HepG2 (cell line): ENCODE measurements around the gene PVR. TPM values are rescaled to one million over a fixed set of nuclear protein-coding genes. Genes with fewer than 3 reads are reported as not detected.

ENCODE experiments used
- ATAC-seq: fragments of 200-7000 bp; cut with Tn5 transposase; 3 replicates; pipeline ENCODE4 v1.9.1; 2020; ENCODE audit warnings: mild to moderate bottlenecking, moderate library complexity
- BruUV-seq: library from RNA; stranded (reverse); fragments of 400-500 nt; replicated peaks from 2 replicates; lab custom pipeline; 2021; lab: Mats Ljungman, UMichigan
- CTCF ChIA-PET: fragments of 300-600 bp; formaldehyde crosslinking; extraction: SDS; loops from one replicate; lab custom pipeline; 2021; ENCODE audit warnings: low total read pairs, inconsistent platforms, low intra/inter-chr PET ratio; lab: Yijun Ruan, JAX
- POLR2A ChIA-PET: fragments of 350-600 bp; sonication (Branson Sonifier 250); formaldehyde crosslinking; loops from one replicate; lab custom pipeline; 2020; ENCODE audit warnings: antibody characterized with exemption, inconsistent platforms; lab: Yijun Ruan, JAX
- DNase-seq: peaks from one replicate; pipeline ENCODE4 v3.0.0-alpha.2; 2015; ENCODE audit warnings: low spot score
- FAIRE-seq: peaks from 3 replicates; lab custom pipeline; 2011; peaks lifted over from hg19 to GRCh38; lab: Jason Lieb, UNC
- H2AFZ ChIP-seq: one replicate; pipeline ENCODE4 v1.6.1; 2011; ENCODE audit warnings: low read length, inconsistent platforms
- H3K27ac ChIP-seq: fragments of 300-600 bp; 3 replicates; pipeline ENCODE4 v1.8.0; 2011; ENCODE audit warnings: mixed run types, mild to moderate bottlenecking, mixed read lengths, low read length, inconsistent platforms; ENCODE audit not compliant: insufficient read depth; ENCODE audit errors: extremely low read length
- H3K27me3 ChIP-seq, 2 experiments: fragments of 200-600 bp in 1 of 2; 2 replicates in 1 of 2; 3 replicates in 1 of 2; pipeline versions ENCODE4 v1.6.0 to v1.8.0; 2011; ENCODE audit warnings: low read length in 2 of 2, mild to moderate bottlenecking in 2 of 2, moderate library complexity in 2 of 2, inconsistent platforms in 1 of 2; ENCODE audit not compliant: insufficient read depth in 2 of 2, control insufficient read depth in 1 of 2
- H3K36me3 ChIP-seq, 2 experiments: fragments of 200-600 bp in 1 of 2; replicated peaks in 1 of 2; 2 replicates in 1 of 2; 3 replicates in 1 of 2; pipeline versions ENCODE4 v1.5.1 to v1.8.0; 2011; ENCODE audit warnings: low read length in 2 of 2, inconsistent platforms in 1 of 2; ENCODE audit not compliant: insufficient read depth in 2 of 2, control insufficient read depth in 1 of 2
- H3K4me1 ChIP-seq: 2 replicates; pipeline ENCODE4 v1.5.1; 2012; ENCODE audit warnings: low read length, inconsistent platforms; ENCODE audit not compliant: insufficient read depth
- H3K4me2 ChIP-seq: 2 replicates; pipeline ENCODE4 v1.6.0; 2011; ENCODE audit warnings: low read depth, low read length, inconsistent platforms
- H3K4me3 ChIP-seq, 3 experiments: fragments of 200-600 bp in 1 of 3; sonication (generic), shearing (Covaris generic) in 1 of 3; replicated peaks in 1 of 3; 2 replicates each; pipeline ENCODE4 v1.5.1; 2011 to 2016; ENCODE audit warnings: low read length in 3 of 3, inconsistent platforms in 2 of 3, low read depth in 2 of 3, mild to moderate bottlenecking in 2 of 3, control low read depth in 1 of 3, mixed read lengths in 1 of 3; ENCODE audit not compliant: insufficient read depth in 1 of 3
- H3K79me2 ChIP-seq: one replicate; pipeline ENCODE4 v1.6.1; 2011; ENCODE audit warnings: low read length, inconsistent platforms; ENCODE audit not compliant: insufficient read depth
- H3K9ac ChIP-seq: 2 replicates; pipeline ENCODE4 v1.6.0; 2011; ENCODE audit warnings: mild to moderate bottlenecking, low read depth, low read length, inconsistent platforms; ENCODE audit not compliant: insufficient read depth
- H3K9me3 ChIP-seq: 2 replicates; pipeline ENCODE4 v1.5.1; 2012; ENCODE audit warnings: mild to moderate bottlenecking, low read length
- H4K20me1 ChIP-seq: 2 replicates; pipeline ENCODE4 v1.6.0; 2011; ENCODE audit warnings: inconsistent platforms, mild to moderate bottlenecking, low read length, moderate library complexity; ENCODE audit not compliant: insufficient read depth
- ARNT ChIP-seq: fragments of 450-650 bp; IDR thresholded peaks from 2 replicates; pipeline ENCODE4 v1.6.1; 2017
- EHMT2 ChIP-seq: fragments of 200-600 bp; sonication (generic); IDR thresholded peaks from 2 replicates; pipeline ENCODE4 v1.7.0; 2017; ENCODE audit warnings: antibody characterized with exemption, low read depth, low read length, borderline replicate concordance
- ETV5 ChIP-seq: IDR thresholded peaks from 2 replicates; pipeline ENCODE4 v1.6.1; 2018; ENCODE audit warnings: missing biosample characterization, missing genetic modification reagents, inconsistent platforms, borderline replicate concordance
- HNF4A ChIP-seq: sonication (generic); formaldehyde crosslinking; IDR thresholded peaks from 2 replicates; pipeline ENCODE4 v1.4.0; 2020; ENCODE audit warnings: missing genetic modification reagents
- MAFF ChIP-seq: IDR thresholded peaks from 2 replicates; pipeline ENCODE4 v1.6.1; 2011; ENCODE audit warnings: low read depth, low read length, improper control_type of control experiment
- MXI1 ChIP-seq: IDR thresholded peaks from 3 replicates; pipeline ENCODE4 v1.6.1; 2012; ENCODE audit warnings: low read depth, low read length, inconsistent platforms, borderline replicate concordance
- MYC ChIP-seq: sonication (generic); formaldehyde crosslinking; IDR thresholded peaks from 2 replicates; pipeline ENCODE4 v1.9.0; 2021; ENCODE audit warnings: missing genetic modification reagents, borderline replicate concordance
- PHF8 ChIP-seq: sonication (generic); formaldehyde crosslinking; IDR thresholded peaks from 2 replicates; pipeline ENCODE4 v1.5.0; 2020; ENCODE audit warnings: missing genetic modification reagents
- SMAD3 ChIP-seq: sonication (generic); formaldehyde crosslinking; IDR thresholded peaks from 2 replicates; pipeline ENCODE4 v1.4.0; 2020; ENCODE audit warnings: missing genetic modification reagents
- ZBTB46 ChIP-seq: sonication (generic); formaldehyde crosslinking; IDR thresholded peaks from 2 replicates; pipeline ENCODE4 v1.4.0; 2020; ENCODE audit warnings: mild to moderate bottlenecking, missing genetic modification reagents, borderline replicate concordance
- ZNF616 ChIP-seq: sonication (generic); formaldehyde crosslinking; IDR thresholded peaks from 2 replicates; pipeline ENCODE4 v1.5.0; 2020; ENCODE audit warnings: low read depth, mild to moderate bottlenecking, missing genetic modification reagents
- ZNF720 ChIP-seq: sonication (generic); formaldehyde crosslinking; IDR thresholded peaks from 2 replicates; pipeline ENCODE4 v1.4.0; 2020; ENCODE audit warnings: missing genetic modification reagents
- WGBS: methylation state at CpG from one replicate; pipeline ENCODE4 v1.1.6; 2017; ENCODE audit warnings: low lambda C conversion rate; 5-methylcytosine and 5-hydroxymethylcytosine counted together
- in situ Hi-C: cut with HindIII; loops from 2 replicates; pipeline ENCODE4 v1.10.0; 2017; ENCODE audit warnings: low pct_unique_long_range_greater_than_20kb; ENCODE audit not compliant: extremely low pct_ligation_motif_present
- intact Hi-C: fragments of 100-400 bp; cut with micrococcal nuclease; formaldehyde crosslinking; loops from one replicate; pipeline ENCODE4 v1.10.0; 2022; ENCODE audit not compliant: unreplicated experiment
- polyA plus RNA-seq, 8 experiments: library from polyadenylated mRNA; depleted of rRNA in 3 of 8; stranded (reverse) in 7 of 8; unstranded in 1 of 8; fragments of >200 nt; fragmentation: Illumina TruSeq in 4 of 8; extraction: Trizol in 4 of 8; gene quantifications; 2 replicates each; pipeline versions ENCODE4 v1.2.1 to v1.2.3, GENCODE V29; 2011 to 2016; ENCODE audit warnings: low read depth in 4 of 8, missing spikeins in 1 of 8, mixed read lengths in 1 of 8; ENCODE audit not compliant: insufficient read depth in 1 of 8
- total RNA-seq, 5 experiments: library from RNA; depleted of rRNA; stranded (reverse); fragments of >200 nt; fragmentation: Illumina TruSeq; extraction: Trizol; gene quantifications; 2 replicates each; pipeline ENCODE4 v1.2.3, GENCODE V29; 2016; ENCODE audit warnings: low read depth in 1 of 5
- TF ChIP-seq, protein P1 (sequence below): IDR thresholded peaks from 2 replicates; pipeline ENCODE4 v1.6.1; 2018; ENCODE audit warnings: missing genetic modification reagents, mild to moderate bottlenecking, missing compliant biosample characterization
- TF ChIP-seq, protein P2 (sequence below): IDR thresholded peaks from 2 replicates; pipeline ENCODE4 v1.6.1; 2012; ENCODE audit warnings: low read length, improper control_type of control experiment

The PVR gene
- total and polyA plus RNA-seq, 2 of the 13 experiments (the other 11 are each of a cell fraction or from before 2014, with no cell fraction given) = 43.4 to 46.6 TPM

DNA sequence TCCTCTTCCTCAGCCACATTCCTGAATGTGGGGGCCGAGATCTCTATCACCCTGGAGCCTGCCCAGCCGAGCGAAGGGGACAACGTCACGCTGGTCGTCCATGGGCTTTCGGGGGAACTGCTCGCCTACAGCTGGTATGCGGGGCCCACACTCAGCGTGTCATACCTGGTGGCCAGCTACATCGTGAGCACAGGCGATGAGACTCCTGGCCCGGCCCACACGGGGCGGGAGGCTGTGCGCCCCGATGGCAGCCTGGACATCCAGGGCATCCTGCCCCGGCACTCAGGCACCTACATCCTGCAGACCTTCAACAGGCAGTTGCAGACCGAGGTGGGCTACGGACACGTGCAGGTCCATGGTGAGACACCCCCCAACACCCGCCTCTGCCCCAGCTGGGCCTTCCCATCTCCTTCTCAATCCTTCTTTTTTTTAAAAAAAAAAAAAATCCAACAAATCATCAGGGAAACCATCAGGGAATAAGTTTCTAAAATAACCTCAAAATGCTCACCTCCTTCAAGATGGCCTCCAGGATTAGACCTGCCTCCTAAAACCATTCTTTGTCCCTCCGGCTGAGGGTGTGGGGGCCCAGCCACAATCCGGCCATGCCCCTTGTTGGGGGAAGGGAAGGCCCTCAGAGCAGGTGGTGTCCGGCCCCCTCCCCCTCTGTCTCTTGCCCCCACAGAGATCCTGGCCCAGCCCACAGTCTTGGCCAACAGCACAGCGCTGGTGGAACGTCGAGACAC, 59.8 kb downstream of the PVR start (continued):
- TF ChIP-seq ZBTB46 = no peak

GRCh38 chr19:44704982-44705381, 61.3 kb downstream of the PVR start:
- TF ChIP-seq MXI1 (no peak), MYC (CRISPR knock-in tag) (no peak), ARNT (no peak), ZNF720 (CRISPR knock-in tag) (no peak), PHF8 (CRISPR knock-in tag) (no peak), ETV5 (CRISPR knock-in tag) (no peak), MAFF (no peak), EHMT2 (no peak), SMAD3 (CRISPR knock-in tag) (no peak), ZNF616 (no peak), HNF4A (CRISPR knock-in tag) (no peak)
- TF ChIP-seq, protein P1, sequence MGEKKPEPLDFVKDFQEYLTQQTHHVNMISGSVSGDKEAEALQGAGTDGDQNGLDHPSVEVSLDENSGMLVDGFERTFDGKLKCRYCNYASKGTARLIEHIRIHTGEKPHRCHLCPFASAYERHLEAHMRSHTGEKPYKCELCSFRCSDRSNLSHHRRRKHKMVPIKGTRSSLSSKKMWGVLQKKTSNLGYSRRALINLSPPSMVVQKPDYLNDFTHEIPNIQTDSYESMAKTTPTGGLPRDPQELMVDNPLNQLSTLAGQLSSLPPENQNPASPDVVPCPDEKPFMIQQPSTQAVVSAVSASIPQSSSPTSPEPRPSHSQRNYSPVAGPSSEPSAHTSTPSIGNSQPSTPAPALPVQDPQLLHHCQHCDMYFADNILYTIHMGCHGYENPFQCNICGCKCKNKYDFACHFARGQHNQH (CRISPR knock-in tag) = no peak
- TF ChIP-seq, protein P2, sequence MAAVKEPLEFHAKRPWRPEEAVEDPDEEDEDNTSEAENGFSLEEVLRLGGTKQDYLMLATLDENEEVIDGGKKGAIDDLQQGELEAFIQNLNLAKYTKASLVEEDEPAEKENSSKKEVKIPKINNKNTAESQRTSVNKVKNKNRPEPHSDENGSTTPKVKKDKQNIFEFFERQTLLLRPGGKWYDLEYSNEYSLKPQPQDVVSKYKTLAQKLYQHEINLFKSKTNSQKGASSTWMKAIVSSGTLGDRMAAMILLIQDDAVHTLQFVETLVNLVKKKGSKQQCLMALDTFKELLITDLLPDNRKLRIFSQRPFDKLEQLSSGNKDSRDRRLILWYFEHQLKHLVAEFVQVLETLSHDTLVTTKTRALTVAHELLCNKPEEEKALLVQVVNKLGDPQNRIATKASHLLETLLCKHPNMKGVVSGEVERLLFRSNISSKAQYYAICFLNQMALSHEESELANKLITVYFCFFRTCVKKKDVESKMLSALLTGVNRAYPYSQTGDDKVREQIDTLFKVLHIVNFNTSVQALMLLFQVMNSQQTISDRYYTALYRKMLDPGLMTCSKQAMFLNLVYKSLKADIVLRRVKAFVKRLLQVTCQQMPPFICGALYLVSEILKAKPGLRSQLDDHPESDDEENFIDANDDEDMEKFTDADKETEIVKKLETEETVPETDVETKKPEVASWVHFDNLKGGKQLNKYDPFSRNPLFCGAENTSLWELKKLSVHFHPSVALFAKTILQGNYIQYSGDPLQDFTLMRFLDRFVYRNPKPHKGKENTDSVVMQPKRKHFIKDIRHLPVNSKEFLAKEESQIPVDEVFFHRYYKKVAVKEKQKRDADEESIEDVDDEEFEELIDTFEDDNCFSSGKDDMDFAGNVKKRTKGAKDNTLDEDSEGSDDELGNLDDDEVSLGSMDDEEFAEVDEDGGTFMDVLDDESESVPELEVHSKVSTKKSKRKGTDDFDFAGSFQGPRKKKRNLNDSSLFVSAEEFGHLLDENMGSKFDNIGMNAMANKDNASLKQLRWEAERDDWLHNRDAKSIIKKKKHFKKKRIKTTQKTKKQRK = no peak
- TF ChIP-seq, all 625 proteins: peak for 0
- Histone ChIP-seq H4K20me1 (no peaks in the 10 kb centered on the region), H3K9me3 (no peaks in the 10 kb centered on the region), H3K4me2 (no peak overlapping the region), H3K4me3 (no peak overlapping the region), H3K27ac (no peak overlapping the region), H3K36me3 (no peaks in the 10 kb centered on the region), H3K27me3 (no peaks in the 10 kb centered on the region), H3K9ac (no peak overlapping the region), H3K79me2 (no peaks in the 10 kb centered on the region), H3K4me1 (peaks cover 30% of the 10 kb centered on the region), H2AFZ (no peak overlapping the region)
- ATAC-seq = no peak
- intact Hi-C loops = no loop called here
- FAIRE-seq = no peak
- no peak for DNase-seq
- ChIA-PET POLR2A (interaction anchor here (1.5 kb wide), 1 partner anchor 10 kb away, joined by 6 read pairs; no protein-coding TSS in a partner anchor), CTCF (no interaction called here)
- 82% methylated on average over 1 of the region's 1 CpG for WGBS
- no TSS peak for BruUV-seq
- in situ Hi-C loops = no loop called here
